HFFc6 (cell line): ENCODE measurements around the gene VIP. TPM values are rescaled to one million over a fixed set of nuclear protein-coding genes. Genes with fewer than 3 reads are reported as not detected.
"Not testable (repeated sequence)": the region's sequence is repeated elsewhere in the genome, so short reads cannot be mapped to it uniquely, and the experiment has no call there.

Experiments
- DNase-seq: peaks from one replicate; pipeline ENCODE4 v3.0.0-alpha.2; 2018
- H3K27ac Mint-ChIP-seq: 2 replicates; pipeline ENCODE4 v1.8.0; 2020; ENCODE audit warnings: mild to moderate bottlenecking, mixed read lengths
- H3K27me3 Mint-ChIP-seq: 2 replicates; pipeline ENCODE4 v1.8.0; 2021; ENCODE audit warnings: mild to moderate bottlenecking, moderate library complexity, mixed read lengths; ENCODE audit not compliant: insufficient read depth
- H3K36me3 Mint-ChIP-seq: 2 replicates; pipeline ENCODE4 v1.8.0; 2021; ENCODE audit warnings: low read depth, mixed read lengths
- H3K4me1 Mint-ChIP-seq: 2 replicates; pipeline ENCODE4 v1.8.0; 2020; ENCODE audit warnings: low read depth, mixed read lengths
- H3K4me3 Mint-ChIP-seq: 2 replicates; pipeline ENCODE4 v1.8.0; 2020; ENCODE audit warnings: mild to moderate bottlenecking, moderate library complexity, mixed read lengths
- H3K9me3 Mint-ChIP-seq: 2 replicates; pipeline ENCODE4 v1.8.0; 2020; ENCODE audit warnings: mild to moderate bottlenecking, mixed read lengths
- CTCF ChIP-seq: fragments of 200-600 bp; sonication (generic); IDR thresholded peaks from 2 replicates; pipeline ENCODE4 v1.5.0; 2021; ENCODE audit warnings: antibody characterized with exemption, mild to moderate bottlenecking
- long read RNA-seq: library from polyadenylated mRNA; unstranded; transcript quantifications from one replicate; pipeline ENCODE4 v2.0.0, GENCODE V29; 2019
- total RNA-seq, 6 experiments: library from RNA; stranded (reverse); fragmentation: NEBNext Ultra II Directional; extraction: Animal tissue kit (Norgen Biotek cat#: 25700); gene quantifications; 2 replicates in 1 of 6; 3 replicates in 5 of 6; pipeline ENCODE4 v1.2.3, GENCODE V29; 2021

VIP gene
- not detected for total RNA-seq
- long read RNA-seq, result 0 reads

- Mint-ChIP-seq H3K36me3 (no peaks in the 10 kb centered on the region), H3K27ac (no peak within 1 kb of the TSS)
- peak; percentile 37 for DNase-seq
Observed at GRCh38 chr6:152750694-152751093, at the start of gene VIP. VIP (plus strand) TSS chr6:152750797; CDS start chr6:152752178, 1,381 bp downstream.

DNA sequence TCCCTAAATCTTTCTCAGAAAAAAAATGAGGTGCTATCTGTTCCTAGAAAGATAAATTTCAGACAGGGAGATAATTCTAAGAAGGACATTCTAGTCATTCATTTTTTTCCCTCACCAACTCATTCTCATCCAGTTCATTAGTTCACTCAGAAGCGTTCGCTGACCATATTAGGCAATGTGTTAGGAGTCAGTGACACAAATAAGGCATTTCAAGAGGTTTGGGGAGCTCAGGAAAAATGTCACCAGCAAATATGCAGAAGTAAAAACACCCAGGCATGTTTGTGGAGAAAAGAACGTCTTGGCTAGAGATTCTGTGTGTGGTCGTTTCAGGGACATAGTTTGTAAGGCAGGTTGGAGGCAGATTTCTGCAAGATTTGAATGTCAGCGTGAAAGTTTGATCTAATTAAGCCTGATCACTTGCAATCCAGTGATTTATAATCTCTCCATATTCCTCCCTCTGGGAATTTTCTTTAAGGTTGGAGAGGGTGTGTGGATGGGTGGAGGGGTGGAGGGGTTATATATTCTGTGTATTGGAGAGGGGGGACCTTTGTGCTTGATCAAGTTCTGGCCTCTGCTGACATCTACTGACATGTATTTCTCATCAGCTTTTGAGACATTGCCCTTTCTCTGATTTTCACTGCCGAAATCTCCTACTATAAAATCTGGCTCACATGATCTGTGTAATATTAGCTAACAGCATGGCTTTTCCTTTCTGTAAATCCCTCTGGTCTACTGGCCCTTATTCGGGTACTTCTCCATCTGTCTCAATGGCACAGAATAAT is 49.3 kb upstream of the VIP start:
- no peak for DNase-seq
- Mint-ChIP-seq H3K9me3 (no peaks in the 10 kb centered on the region), H3K4me1 (peaks cover 87% of the 10 kb centered on the region), H3K4me3 (peak overlapping the region; percentile 60), H3K27me3 (no peaks in the 10 kb centered on the region), H3K36me3 (no peaks in the 10 kb centered on the region), H3K27ac (peak overlapping the region; percentile 34)
- no peak; the same call in 1 of the 2 replicates for TF ChIP-seq CTCF

More at GRCh38 chr6:152750694-152751093, at the start of gene VIP:
- Mint-ChIP-seq H3K4me3 (no peak within 1 kb of the TSS), H3K9me3 (no peaks in the 10 kb centered on the region), H3K27me3 (no peaks in the 10 kb centered on the region; the same call in 1 of the 2 replicates), H3K4me1 (peaks cover 11% of the 10 kb centered on the region)
- TF ChIP-seq CTCF, result no peak

DNA sequence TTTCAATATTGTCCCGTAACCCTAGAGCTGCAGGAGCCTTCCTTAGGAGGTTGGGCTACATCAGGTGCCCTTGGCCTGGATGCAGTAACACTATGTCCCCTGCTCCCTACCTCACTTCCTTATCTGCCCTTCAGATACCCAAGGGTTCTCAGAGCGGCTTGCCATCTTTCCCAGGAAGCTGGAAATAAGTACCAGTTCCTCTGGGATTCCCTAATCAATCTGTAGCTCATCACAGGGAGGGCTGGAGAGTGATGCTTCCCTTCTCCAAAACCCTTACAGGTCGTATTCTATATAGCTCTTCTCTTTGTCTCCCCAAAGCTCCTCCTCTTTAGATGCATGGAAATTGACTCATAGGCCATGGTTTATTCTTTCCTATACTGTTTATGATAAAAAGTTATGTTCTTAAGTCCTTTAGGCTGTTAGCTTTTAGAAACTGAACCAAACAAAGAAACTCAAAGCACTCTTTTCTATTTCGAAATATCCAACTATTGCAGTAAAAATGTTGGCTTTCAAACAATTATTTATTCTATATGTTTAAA is 48.7 kb upstream of the VIP start:
- TF ChIP-seq CTCF, result no peak
- no peaks in the 10 kb centered on the region for H3K9me3 Mint-ChIP-seq
- no peak for DNase-seq
- H3K27me3 Mint-ChIP-seq, result no peaks in the 10 kb centered on the region
- no peaks in the 10 kb centered on the region for H3K36me3 Mint-ChIP-seq
- peaks cover 81% of the 10 kb centered on the region for H3K4me1 Mint-ChIP-seq
- peak overlapping the region; percentile 60 for H3K4me3 Mint-ChIP-seq
- peak overlapping the region; percentile 34 for H3K27ac Mint-ChIP-seq

DNA sequence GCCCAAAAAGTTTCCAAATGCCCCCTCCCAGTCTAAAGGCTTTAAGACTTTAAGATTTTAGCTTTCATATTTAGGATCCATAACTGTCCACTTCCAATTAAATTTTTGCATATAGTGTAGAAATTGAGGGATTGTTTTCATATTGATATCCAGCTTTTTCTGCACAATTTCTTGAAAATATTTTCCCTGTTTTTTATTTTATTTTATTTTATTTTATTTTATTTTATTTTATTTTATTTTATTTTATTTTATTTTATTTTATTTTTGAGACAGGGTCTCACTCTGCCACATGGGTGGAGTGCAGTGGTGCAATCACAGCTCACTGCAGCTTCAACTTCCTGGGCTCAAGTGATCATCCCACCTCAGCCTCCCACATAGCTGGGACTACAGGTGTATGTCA is 46.8 kb upstream of the VIP start:
- DNase-seq, H3K9me3 Mint-ChIP-seq, H3K27me3 Mint-ChIP-seq, H3K4me3 Mint-ChIP-seq, H3K36me3 Mint-ChIP-seq, H3K27ac Mint-ChIP-seq: not testable (repeated sequence)
- peaks cover 65% of the 10 kb centered on the region for H3K4me1 Mint-ChIP-seq

DNA sequence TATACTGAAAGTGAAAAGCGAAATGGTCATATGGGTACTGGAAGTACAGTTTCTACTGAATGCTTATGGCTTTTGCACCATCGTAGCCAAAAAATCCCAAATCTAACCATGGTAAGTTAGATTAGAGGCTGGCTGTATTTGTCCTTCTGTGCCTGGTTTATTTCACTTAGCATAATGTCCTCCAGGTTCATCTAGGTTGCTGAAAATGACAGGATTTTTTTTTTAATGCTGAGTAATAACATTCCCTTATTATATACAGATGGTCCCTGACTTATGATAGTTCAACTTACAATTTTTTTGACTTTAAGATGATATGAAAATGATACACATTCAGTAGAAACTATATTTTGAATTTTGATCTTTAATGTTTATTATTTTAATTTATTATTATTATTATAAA is 45.3 kb upstream of the VIP start:
- no peaks in the 10 kb centered on the region for H3K9me3 Mint-ChIP-seq
- H3K27ac Mint-ChIP-seq, result no peak overlapping the region
- TF ChIP-seq CTCF, result no peak
- no peak for DNase-seq
- H3K4me3 Mint-ChIP-seq, result no peak overlapping the region; the same call in 1 of the 2 replicates
- no peaks in the 10 kb centered on the region for H3K27me3 Mint-ChIP-seq
- peaks cover 51% of the 10 kb centered on the region for H3K4me1 Mint-ChIP-seq
- H3K36me3 Mint-ChIP-seq, result no peaks in the 10 kb centered on the region

DNA sequence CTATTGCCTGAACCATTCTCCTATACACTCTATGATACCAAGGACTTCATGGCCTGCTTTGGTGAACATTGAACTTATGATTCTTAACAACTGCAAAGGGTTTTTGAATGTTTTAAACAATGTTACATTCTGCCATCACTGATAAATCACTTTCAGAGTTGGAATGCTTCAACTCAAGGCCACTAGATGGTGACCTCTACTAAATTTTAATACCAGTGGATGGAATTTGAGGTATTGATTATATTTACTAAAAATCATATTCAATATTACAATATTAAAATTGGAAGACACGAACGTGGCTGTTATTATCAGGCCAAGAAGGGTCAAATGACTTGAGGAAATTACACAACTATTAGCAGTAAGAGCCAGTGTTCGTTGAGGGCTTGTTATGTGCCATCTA is 34.3 kb upstream of the VIP start:
- H3K36me3 Mint-ChIP-seq, result peaks cover 12% of the 10 kb centered on the region
- H3K9me3 Mint-ChIP-seq, result peaks cover 11% of the 10 kb centered on the region
- H3K27me3 Mint-ChIP-seq, result no peaks in the 10 kb centered on the region; the same call in 1 of the 2 replicates
- H3K27ac Mint-ChIP-seq, result no peak overlapping the region
- H3K4me3 Mint-ChIP-seq, result no peak overlapping the region
- no peak for DNase-seq
- H3K4me1 Mint-ChIP-seq, result peaks cover 31% of the 10 kb centered on the region
- TF ChIP-seq CTCF, result peak; percentile 70
